ENCODE data around the gene NHLRC3. TPM values are rescaled to one million over a fixed set of nuclear protein-coding genes. Genes with fewer than 3 reads are reported as not detected.

Gene NHLRC3
- total and polyA plus RNA-seq, 8 donors = 26.2 to 75.6 (median 67.2) TPM

DNA sequence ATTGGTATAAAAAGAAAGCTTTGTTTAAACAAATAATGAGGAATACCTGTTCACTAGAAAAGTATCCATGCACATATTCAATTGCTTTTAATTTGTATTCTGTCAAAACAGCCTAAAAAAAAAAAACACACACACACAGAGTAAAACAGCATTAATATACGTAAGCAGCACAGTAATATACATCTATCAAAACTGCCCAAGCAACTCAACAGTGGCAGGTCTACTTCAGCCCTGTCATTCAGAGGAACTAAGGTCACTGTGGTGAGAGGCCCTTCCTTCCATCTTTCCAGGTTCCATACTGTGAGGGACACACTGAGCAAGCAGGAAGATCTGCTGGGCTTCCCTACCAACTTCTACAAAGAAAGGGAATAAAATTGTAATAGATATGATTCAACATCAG lies 4.2 kb upstream of the NHLRC3 start:
- TF ChIP-seq, protein P1, sequence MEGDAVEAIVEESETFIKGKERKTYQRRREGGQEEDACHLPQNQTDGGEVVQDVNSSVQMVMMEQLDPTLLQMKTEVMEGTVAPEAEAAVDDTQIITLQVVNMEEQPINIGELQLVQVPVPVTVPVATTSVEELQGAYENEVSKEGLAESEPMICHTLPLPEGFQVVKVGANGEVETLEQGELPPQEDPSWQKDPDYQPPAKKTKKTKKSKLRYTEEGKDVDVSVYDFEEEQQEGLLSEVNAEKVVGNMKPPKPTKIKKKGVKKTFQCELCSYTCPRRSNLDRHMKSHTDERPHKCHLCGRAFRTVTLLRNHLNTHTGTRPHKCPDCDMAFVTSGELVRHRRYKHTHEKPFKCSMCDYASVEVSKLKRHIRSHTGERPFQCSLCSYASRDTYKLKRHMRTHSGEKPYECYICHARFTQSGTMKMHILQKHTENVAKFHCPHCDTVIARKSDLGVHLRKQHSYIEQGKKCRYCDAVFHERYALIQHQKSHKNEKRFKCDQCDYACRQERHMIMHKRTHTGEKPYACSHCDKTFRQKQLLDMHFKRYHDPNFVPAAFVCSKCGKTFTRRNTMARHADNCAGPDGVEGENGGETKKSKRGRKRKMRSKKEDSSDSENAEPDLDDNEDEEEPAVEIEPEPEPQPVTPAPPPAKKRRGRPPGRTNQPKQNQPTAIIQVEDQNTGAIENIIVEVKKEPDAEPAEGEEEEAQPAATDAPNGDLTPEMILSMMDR (IDR thresholded peaks at IDR 0.05) = no peak
- Histone ChIP-seq H3K36me3 (no peaks in the 10 kb centered on the region), H3K9me3 (no peaks in the 10 kb centered on the region), H3K4me1 (peaks cover 10 to 35% of the 10 kb centered on the region in 2 donors), H3K27me3 (no peaks in the 10 kb centered on the region), H3K27ac (no peak overlapping the region), H3K4me3 (no peak overlapping the region)
- DNase-seq = no peak
- intact Hi-C loops (cut with DNase I) = no loop called here
- no peak for ATAC-seq

- Histone ChIP-seq H3K27me3 (no peaks in the 10 kb centered on the region), H3K9me3 (no peaks in the 10 kb centered on the region), H3K27ac (no peak overlapping the region), H3K4me3 (peak overlapping the region in 1 of 2 donors; percentile 91), H3K4me1 (peaks cover 10 to 45% of the 10 kb centered on the region in 2 donors), H3K36me3 (no peaks in the 10 kb centered on the region)
- DNase-seq (no peak), ATAC-seq (no peak)
- TF ChIP-seq, protein P1 (IDR thresholded peaks at IDR 0.05) = no peak
- intact Hi-C loops (cut with DNase I) = no loop called here
Observed at GRCh38 chr13:39035204-39035603, 3.1 kb upstream of the NHLRC3 start.

DNA sequence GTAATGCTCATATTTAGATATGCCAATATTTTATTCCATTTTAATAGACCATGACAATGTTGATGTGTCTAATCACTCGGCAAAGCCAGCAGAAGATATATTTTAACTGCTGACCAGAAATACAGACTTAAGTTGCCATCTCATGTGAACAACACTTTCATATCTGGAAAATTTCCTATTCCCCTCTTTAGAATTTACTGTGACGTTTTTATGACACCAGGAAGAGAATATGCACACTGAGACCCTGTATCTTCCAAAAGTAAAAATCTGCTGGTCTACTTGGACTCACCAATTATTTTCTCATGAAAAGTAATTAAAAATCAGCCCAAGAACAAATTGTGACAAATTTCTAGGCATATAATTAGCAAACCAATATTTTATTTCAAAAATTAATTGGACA lies 2.5 kb upstream of the NHLRC3 start:
- Histone ChIP-seq H3K27me3 (no peaks in the 10 kb centered on the region), H3K4me3 (peak overlapping the region; percentile 90 to 91), H3K27ac (no peak overlapping the region), H3K9me3 (no peaks in the 10 kb centered on the region), H3K4me1 (peaks cover 10 to 51% of the 10 kb centered on the region in 2 donors), H3K36me3 (no peaks in the 10 kb centered on the region)
- intact Hi-C loops (cut with DNase I) = no loop called here
- no peak for ATAC-seq
- no peak for DNase-seq
- TF ChIP-seq, protein P1 (IDR thresholded peaks at IDR 0.05) = no peak

DNA sequence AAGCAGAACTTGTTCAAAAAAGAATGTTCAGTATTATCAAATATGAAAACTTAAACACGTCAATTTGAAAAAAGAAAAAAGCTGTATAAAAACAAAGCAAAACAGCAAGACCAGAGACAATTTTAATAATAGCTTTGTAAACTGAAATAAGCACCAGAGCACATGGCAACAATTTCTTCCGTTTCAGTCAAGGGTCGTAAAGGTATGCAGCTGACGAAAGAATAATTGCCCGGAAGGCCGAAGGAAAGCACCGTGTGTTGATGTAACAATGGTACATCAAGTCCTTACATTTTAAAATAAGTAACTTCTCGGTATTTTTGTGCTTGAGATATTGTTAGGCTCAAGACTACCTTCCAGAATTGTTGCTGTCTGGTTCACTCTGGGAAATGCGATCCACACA lies 2.0 kb upstream of the NHLRC3 start:
- intact Hi-C loops (cut with DNase I) = no loop called here

GRCh38 chr13:39037410-39037879 lies 811 bp upstream of the NHLRC3 start:
- no peak for DNase-seq
- peaks cover 10 to 55% of the 10 kb centered on the region in 2 donors for H3K4me1 ChIP-seq

More for the DNA sequence above, 2.0 kb upstream of the NHLRC3 start:
- Histone ChIP-seq H3K9me3 (no peaks in the 10 kb centered on the region), H3K27me3 (no peaks in the 10 kb centered on the region), H3K4me3 (peak overlapping the region; percentile 90 to 91), H3K4me1 (peaks cover 10 to 55% of the 10 kb centered on the region in 2 donors), H3K27ac (no peak overlapping the region), H3K36me3 (no peaks in the 10 kb centered on the region)
- ATAC-seq = no peak
- TF ChIP-seq, protein P1 (IDR thresholded peaks at IDR 0.05) = no peak
- DNase-seq = peak in 1 of 4 donors; percentile 21

More at GRCh38 chr13:39037410-39037879, 811 bp upstream of the NHLRC3 start:
- intact Hi-C loops (cut with DNase I) = no loop called here
- Histone ChIP-seq H3K9me3 (no peaks in the 10 kb centered on the region), H3K27ac (peak overlapping the region; percentile 82 to 96), H3K4me3 (peak overlapping the region; percentile 90 to 91), H3K27me3 (no peaks in the 10 kb centered on the region), H3K36me3 (no peaks in the 10 kb centered on the region)
- TF ChIP-seq, protein P1 (IDR thresholded peaks at IDR 0.05) = no peak
- ATAC-seq = peak; percentile 49

Data from left lung (tissue), 10 donors.